HepG2 (cell line): ENCODE data around the gene BMP2K.

Experiments
- ATM ChIP-seq: fragments of 450-650 bp; IDR thresholded peaks from 2 replicates; pipeline ENCODE4 v1.7.1; 2017; ENCODE audit warnings: mild to moderate bottlenecking, borderline replicate concordance
- CTCF ChIP-seq: sonication (generic); formaldehyde crosslinking; IDR thresholded peaks from 2 replicates; pipeline ENCODE4 v1.5.0; 2020; ENCODE audit warnings: mild to moderate bottlenecking, missing genetic modification reagents, moderate library complexity
- HOXA5 ChIP-seq: sonication (generic); formaldehyde crosslinking; IDR thresholded peaks from 2 replicates; pipeline ENCODE4 v1.4.0; 2020; ENCODE audit warnings: missing genetic modification reagents
- JUND ChIP-seq: sonication (generic); formaldehyde crosslinking; IDR thresholded peaks from 2 replicates; pipeline ENCODE4 v1.8.0; 2022; ENCODE audit warnings: mild to moderate bottlenecking, missing genetic modification reagents
- MEIS2 ChIP-seq: sonication (generic); formaldehyde crosslinking; IDR thresholded peaks from 2 replicates; pipeline ENCODE4 v1.9.0; 2021; ENCODE audit warnings: mild to moderate bottlenecking, missing genetic modification reagents
- NR3C1 ChIP-seq: sonication (generic); formaldehyde crosslinking; IDR thresholded peaks from 2 replicates; pipeline ENCODE4 v1.4.0; 2020; ENCODE audit warnings: missing genetic modification reagents
- POLR2AphosphoS2 ChIP-seq: IDR thresholded peaks from 2 replicates; pipeline ENCODE4 v1.6.1; 2011; ENCODE audit warnings: low read depth, low read length, improper control_type of control experiment
- STAG1 ChIP-seq: sonication (generic); formaldehyde crosslinking; IDR thresholded peaks from 2 replicates; pipeline ENCODE4 v1.4.0; 2020; ENCODE audit warnings: missing genetic modification reagents
- STAT6 ChIP-seq: sonication (generic); formaldehyde crosslinking; IDR thresholded peaks from 2 replicates; pipeline ENCODE4 v1.4.0; 2020; ENCODE audit warnings: missing genetic modification reagents, mild to moderate bottlenecking, borderline replicate concordance
- ZBTB7A ChIP-seq: sonication (generic); formaldehyde crosslinking; IDR thresholded peaks from 2 replicates; pipeline ENCODE4 v1.8.0; 2022; ENCODE audit warnings: mild to moderate bottlenecking, missing genetic modification reagents
- ZFP37 ChIP-seq: sonication (generic); formaldehyde crosslinking; IDR thresholded peaks from 2 replicates; pipeline ENCODE4 v1.4.0; 2020; ENCODE audit warnings: missing genetic modification reagents, borderline replicate concordance
- ZNF7 ChIP-seq: IDR thresholded peaks from 2 replicates; pipeline ENCODE4 v1.6.1; 2016; ENCODE audit warnings: missing biosample characterization, missing genetic modification reagents
- ZSCAN29 ChIP-seq: sonication (generic); formaldehyde crosslinking; conservative IDR thresholded peaks from 2 replicates; pipeline ENCODE4 v1.4.0; 2020; ENCODE audit warnings: mild to moderate bottlenecking, missing genetic modification reagents

- no peak for TF ChIP-seq ATM
- peak; percentile 93 for TF ChIP-seq ZNF7 (CRISPR knock-in tag)
- TF ChIP-seq ZBTB7A (CRISPR knock-in tag) = no peak
- peak; percentile 49; the same call in 1 of the 2 replicates for TF ChIP-seq MEIS2
- no peak for TF ChIP-seq NR3C1 (CRISPR knock-in tag)
- peak; percentile 31; the same call in 1 of the 2 replicates for TF ChIP-seq JUND (CRISPR knock-in tag)
- peak; percentile 28 for TF ChIP-seq STAG1
- TF ChIP-seq POLR2AphosphoS2 = no peak
- no peak for TF ChIP-seq STAT6
- no peak for TF ChIP-seq ZSCAN29 (CRISPR knock-in tag)
- no peak for TF ChIP-seq HOXA5 (CRISPR knock-in tag)
- TF ChIP-seq ZFP37 (CRISPR knock-in tag) = no peak
- no peak for TF ChIP-seq CTCF (CRISPR knock-in tag)
These were observed 86.2 kb downstream of the BMP2K start for GRCh38 chr4:78862314-78862737.
